ENCODE results near the gene ASCC3.

Gene ASCC3

DNA sequence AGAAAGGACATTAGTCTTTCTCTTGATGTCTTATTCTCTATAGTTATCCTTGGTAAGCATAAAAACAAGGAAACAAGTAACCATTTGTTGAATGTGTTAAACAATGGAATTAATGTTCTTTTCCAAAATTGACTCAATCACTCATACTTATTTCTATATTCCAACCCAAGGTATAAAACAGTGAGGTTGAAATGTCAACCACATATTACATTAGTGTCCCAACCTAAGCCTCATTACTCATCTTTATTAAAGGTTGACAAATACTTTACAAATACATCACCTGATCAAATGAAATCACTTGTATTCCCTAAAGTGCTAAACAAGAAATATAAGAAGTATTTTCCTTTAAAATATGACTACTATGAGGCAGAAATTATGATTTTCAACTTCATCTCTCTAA lies 100.5 kb downstream of the ASCC3 start:
- Histone ChIP-seq H3K79me2 (ENCODE audit: control insufficient read depth, insufficient read depth, low read length) (no peaks in the 10 kb centered on the region), H3K27me3 (ENCODE audit: insufficient read depth, low read length, poor library complexity) (no peaks in the 10 kb centered on the region), H3K79me1 (ENCODE audit: low read length) (peaks cover 2% of the 10 kb centered on the region), H4K5ac (ENCODE audit: low read length) (no peak overlapping the region), H2BK15ac (replicated peaks; ENCODE audit: low read depth) (no peak overlapping the region), H3K36me3 (ENCODE audit: control insufficient read depth, insufficient read depth, low read length) (no peaks in the 10 kb centered on the region), H3K56ac (ENCODE audit: low read length) (no peak overlapping the region), H3K9ac (ENCODE audit: low read length) (no peak overlapping the region), H4K8ac (ENCODE audit: low read depth, low read length) (no peak overlapping the region), H3K4ac (ENCODE audit: low read depth, low read length) (no peak overlapping the region), H2BK5ac (ENCODE audit: low read length) (no peak overlapping the region), H2BK120ac (ENCODE audit: low read depth, low read length) (no peak overlapping the region), H3K4me2 (ENCODE audit: low read length) (no peak overlapping the region), H3K18ac (ENCODE audit: low read length) (no peak overlapping the region), H3K23ac (ENCODE audit: low read length) (no peak overlapping the region), H2AK5ac (ENCODE audit: low read length) (no peak overlapping the region), H3K27ac (ENCODE audit: low read depth, low read length) (no peak overlapping the region), H3K4me3 (ENCODE audit: low read length) (no peak overlapping the region), H3K4me1 (ENCODE audit: control insufficient read depth, low read depth, low read length) (no peaks in the 10 kb centered on the region)
- DNase-seq = no peak

DNA sequence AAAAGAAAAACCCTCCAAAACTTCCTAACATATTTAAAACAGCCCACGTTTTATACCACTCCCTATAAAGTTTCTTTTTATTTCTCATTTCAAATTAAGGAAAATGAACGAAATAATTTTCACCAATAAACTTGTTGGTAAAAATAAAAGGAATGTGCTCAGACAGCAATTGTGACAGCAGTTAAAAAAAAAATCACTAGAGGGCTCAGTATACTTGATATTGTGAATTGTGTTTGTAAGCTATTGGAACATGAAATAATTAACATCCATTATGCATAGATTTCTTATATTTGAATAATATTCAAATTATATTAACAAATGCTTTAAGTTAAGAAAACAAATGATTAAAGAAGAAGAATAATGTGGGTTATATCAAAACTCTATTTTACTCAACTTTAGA lies 105.5 kb downstream of the ASCC3 start:
- no peaks in the 10 kb centered on the region for H3K79me1 ChIP-seq (ENCODE audit: low read length)
- H3K56ac ChIP-seq (ENCODE audit: low read length) = no peak overlapping the region
- H3K4ac ChIP-seq (ENCODE audit: low read depth, low read length) = no peak overlapping the region
- H2BK5ac ChIP-seq (ENCODE audit: low read length) = no peak overlapping the region
- DNase-seq = no peak
- H3K23ac ChIP-seq (ENCODE audit: low read length) = no peak overlapping the region
- H3K9ac ChIP-seq (ENCODE audit: low read length) = no peak overlapping the region
- no peak overlapping the region for H2BK120ac ChIP-seq (ENCODE audit: low read depth, low read length)
- no peak overlapping the region for H3K4me3 ChIP-seq (ENCODE audit: low read length)
- no peak overlapping the region for H2AK5ac ChIP-seq (ENCODE audit: low read length)
- H3K4me1 ChIP-seq (ENCODE audit: control insufficient read depth, low read depth, low read length) = no peaks in the 10 kb centered on the region
- no peak overlapping the region for H3K4me2 ChIP-seq (ENCODE audit: low read length)
- 100% methylated on average over 2 of the region's 2 CpGs for WGBS (ENCODE audit: extremely low coverage, insufficient coverage, low lambda C conversion rate)
- no peak overlapping the region for H4K5ac ChIP-seq (ENCODE audit: low read length)
- H3K36me3 ChIP-seq (ENCODE audit: control insufficient read depth, insufficient read depth, low read length) = no peaks in the 10 kb centered on the region
- no peak overlapping the region for H3K18ac ChIP-seq (ENCODE audit: low read length)
- no peak overlapping the region for H2BK15ac ChIP-seq (replicated peaks; ENCODE audit: low read depth)
- no peaks in the 10 kb centered on the region for H3K79me2 ChIP-seq (ENCODE audit: control insufficient read depth, insufficient read depth, low read length)
- H4K8ac ChIP-seq (ENCODE audit: low read depth, low read length) = no peak overlapping the region
- H3K27ac ChIP-seq (ENCODE audit: low read depth, low read length) = no peak overlapping the region
- no peaks in the 10 kb centered on the region for H3K27me3 ChIP-seq (ENCODE audit: insufficient read depth, low read length, poor library complexity)

DNA sequence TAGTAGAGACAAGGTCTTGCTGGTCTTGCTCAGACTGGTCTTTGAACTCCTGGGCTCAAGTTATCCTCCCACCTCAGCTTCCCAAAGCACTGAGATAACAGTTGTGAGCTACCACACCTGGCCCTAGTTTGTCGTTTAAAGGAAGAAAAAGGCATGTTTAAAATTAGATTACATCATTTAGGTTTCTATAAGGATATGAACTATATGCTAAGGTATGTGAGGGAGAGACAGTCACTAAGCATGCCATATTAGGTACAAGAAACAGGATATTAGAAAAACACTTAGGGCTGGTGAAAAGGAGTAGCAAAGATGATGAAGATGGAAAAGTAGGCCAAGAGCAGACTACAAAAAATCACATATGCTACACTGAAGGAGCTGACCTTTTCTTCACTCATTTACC lies 106.4 kb downstream of the ASCC3 start:
- Histone ChIP-seq H3K23ac (ENCODE audit: low read length) (no peak overlapping the region), H3K4me3 (ENCODE audit: low read length) (no peak overlapping the region), H3K4me2 (ENCODE audit: low read length) (no peak overlapping the region), H2BK120ac (ENCODE audit: low read depth, low read length) (no peak overlapping the region), H3K4me1 (ENCODE audit: control insufficient read depth, low read depth, low read length) (no peaks in the 10 kb centered on the region), H3K56ac (ENCODE audit: low read length) (no peak overlapping the region), H3K36me3 (ENCODE audit: control insufficient read depth, insufficient read depth, low read length) (no peaks in the 10 kb centered on the region), H3K79me1 (ENCODE audit: low read length) (no peaks in the 10 kb centered on the region), H3K27me3 (ENCODE audit: insufficient read depth, low read length, poor library complexity) (no peaks in the 10 kb centered on the region), H4K5ac (ENCODE audit: low read length) (no peak overlapping the region), H2AK5ac (ENCODE audit: low read length) (no peak overlapping the region), H3K4ac (ENCODE audit: low read depth, low read length) (no peak overlapping the region), H3K27ac (ENCODE audit: low read depth, low read length) (no peak overlapping the region), H3K9ac (ENCODE audit: low read length) (no peak overlapping the region), H3K18ac (ENCODE audit: low read length) (no peak overlapping the region), H3K79me2 (ENCODE audit: control insufficient read depth, insufficient read depth, low read length) (no peaks in the 10 kb centered on the region), H2BK5ac (ENCODE audit: low read length) (no peak overlapping the region), H4K8ac (ENCODE audit: low read depth, low read length) (no peak overlapping the region), H2BK15ac (replicated peaks; ENCODE audit: low read depth) (no peak overlapping the region)
- DNase-seq = no peak
- no CpG with 5 or more reads among the region's 1 CpG for WGBS (ENCODE audit: extremely low coverage, insufficient coverage, low lambda C conversion rate)

DNA sequence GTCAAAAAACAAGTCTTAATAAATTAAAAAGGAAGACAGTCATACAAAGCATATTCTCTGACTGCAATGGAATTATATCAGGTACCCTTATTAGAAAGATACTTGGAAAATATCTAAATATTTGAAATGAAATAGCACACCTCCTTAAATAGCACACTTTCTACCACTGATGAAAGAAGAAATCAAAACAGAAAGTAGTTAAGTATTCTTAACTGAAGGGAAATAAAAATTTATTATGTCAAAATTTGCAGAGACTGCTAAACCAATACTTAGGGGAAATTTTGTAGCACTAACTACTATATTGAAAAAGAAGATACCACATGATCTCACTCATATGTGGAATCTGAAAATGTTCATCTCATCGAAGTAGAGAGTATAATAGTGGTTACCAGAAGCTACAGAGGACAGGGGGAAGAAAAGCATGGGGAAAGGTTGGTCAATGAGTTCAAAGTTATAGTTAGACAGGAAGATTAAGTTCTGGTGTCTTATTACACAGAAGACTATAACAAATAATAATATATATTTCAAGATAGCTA lies 112.2 kb downstream of the ASCC3 start:
- H4K8ac ChIP-seq (ENCODE audit: low read depth, low read length) = no peak overlapping the region
- H2AK5ac ChIP-seq (ENCODE audit: low read length) = no peak overlapping the region
- no peaks in the 10 kb centered on the region for H3K79me2 ChIP-seq (ENCODE audit: control insufficient read depth, insufficient read depth, low read length)
- DNase-seq = no peak
- WGBS (ENCODE audit: extremely low coverage, insufficient coverage, low lambda C conversion rate) = no CpG with 5 or more reads among the region's 1 CpG
- no peaks in the 10 kb centered on the region for H3K36me3 ChIP-seq (ENCODE audit: control insufficient read depth, insufficient read depth, low read length)
- H3K18ac ChIP-seq (ENCODE audit: low read length) = no peak overlapping the region
- H2BK15ac ChIP-seq (replicated peaks; ENCODE audit: low read depth) = no peak overlapping the region
- H3K4me2 ChIP-seq (ENCODE audit: low read length) = no peak overlapping the region
- H2BK120ac ChIP-seq (ENCODE audit: low read depth, low read length) = no peak overlapping the region
- no peak overlapping the region for H3K27ac ChIP-seq (ENCODE audit: low read depth, low read length)
- H3K27me3 ChIP-seq (ENCODE audit: insufficient read depth, low read length, poor library complexity) = no peaks in the 10 kb centered on the region
- H3K56ac ChIP-seq (ENCODE audit: low read length) = no peak overlapping the region
- no peak overlapping the region for H3K4ac ChIP-seq (ENCODE audit: low read depth, low read length)
- H2BK5ac ChIP-seq (ENCODE audit: low read length) = no peak overlapping the region
- no peak overlapping the region for H4K5ac ChIP-seq (ENCODE audit: low read length)
- H3K9ac ChIP-seq (ENCODE audit: low read length) = no peak overlapping the region
- H3K79me1 ChIP-seq (ENCODE audit: low read length) = no peaks in the 10 kb centered on the region
- no peaks in the 10 kb centered on the region for H3K4me1 ChIP-seq (ENCODE audit: control insufficient read depth, low read depth, low read length)
- H3K4me3 ChIP-seq (ENCODE audit: low read length) = no peak overlapping the region
- H3K23ac ChIP-seq (ENCODE audit: low read length) = no peak overlapping the region

DNA sequence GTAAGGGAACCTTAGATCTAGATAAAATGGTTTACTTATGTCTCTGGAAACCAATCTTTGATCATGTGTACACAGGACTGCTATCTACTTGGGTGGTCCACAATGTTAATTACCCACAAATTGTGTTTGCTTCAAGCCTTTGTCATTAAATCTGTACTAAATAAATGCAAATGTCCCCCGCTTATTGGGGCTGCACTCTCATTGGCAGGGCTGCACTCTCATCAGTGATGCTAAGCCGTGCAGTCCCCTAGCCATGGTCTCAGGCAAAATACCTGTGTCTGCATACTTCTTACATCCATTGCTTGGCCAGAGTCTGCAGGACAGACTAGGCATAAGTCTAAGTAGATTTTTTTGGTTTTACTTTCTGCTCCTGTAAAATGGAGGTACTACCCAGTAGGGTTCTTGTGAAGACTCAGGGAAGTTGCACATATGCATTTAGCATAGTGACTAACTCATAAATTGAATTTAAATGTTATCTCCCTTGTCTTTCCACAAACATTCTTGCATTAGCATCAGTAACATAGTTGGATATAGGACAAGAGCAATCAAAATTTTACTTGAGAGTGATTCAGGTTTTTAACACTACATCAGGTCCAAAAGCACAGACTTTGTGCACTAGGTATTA lies 117.4 kb downstream of the ASCC3 start:
- H2BK5ac ChIP-seq (ENCODE audit: low read length) = no peak overlapping the region
- no peaks in the 10 kb centered on the region for H3K36me3 ChIP-seq (ENCODE audit: control insufficient read depth, insufficient read depth, low read length)
- no peak overlapping the region for H3K23ac ChIP-seq (ENCODE audit: low read length)
- H3K27ac ChIP-seq (ENCODE audit: low read depth, low read length) = no peak overlapping the region
- no peak overlapping the region for H4K5ac ChIP-seq (ENCODE audit: low read length)
- peak overlapping the region; percentile 16 for H3K4me3 ChIP-seq (ENCODE audit: low read length)
- no peak overlapping the region for H2BK120ac ChIP-seq (ENCODE audit: low read depth, low read length)
- WGBS (ENCODE audit: extremely low coverage, insufficient coverage, low lambda C conversion rate) = no CpG with 5 or more reads among the region's 2 CpGs
- no peaks in the 10 kb centered on the region for H3K27me3 ChIP-seq (ENCODE audit: insufficient read depth, low read length, poor library complexity)
- no peak for DNase-seq
- H3K56ac ChIP-seq (ENCODE audit: low read length) = no peak overlapping the region
- H4K8ac ChIP-seq (ENCODE audit: low read depth, low read length) = no peak overlapping the region
- no peaks in the 10 kb centered on the region for H3K4me1 ChIP-seq (ENCODE audit: control insufficient read depth, low read depth, low read length)
- no peak overlapping the region for H3K4ac ChIP-seq (ENCODE audit: low read depth, low read length)
- H3K4me2 ChIP-seq (ENCODE audit: low read length) = no peak overlapping the region
- no peak overlapping the region for H3K9ac ChIP-seq (ENCODE audit: low read length)
- no peak overlapping the region for H3K18ac ChIP-seq (ENCODE audit: low read length)
- H2AK5ac ChIP-seq (ENCODE audit: low read length) = no peak overlapping the region
- H2BK15ac ChIP-seq (replicated peaks; ENCODE audit: low read depth) = no peak overlapping the region
- no peaks in the 10 kb centered on the region for H3K79me1 ChIP-seq (ENCODE audit: low read length)
- no peaks in the 10 kb centered on the region for H3K79me2 ChIP-seq (ENCODE audit: control insufficient read depth, insufficient read depth, low read length)

DNA sequence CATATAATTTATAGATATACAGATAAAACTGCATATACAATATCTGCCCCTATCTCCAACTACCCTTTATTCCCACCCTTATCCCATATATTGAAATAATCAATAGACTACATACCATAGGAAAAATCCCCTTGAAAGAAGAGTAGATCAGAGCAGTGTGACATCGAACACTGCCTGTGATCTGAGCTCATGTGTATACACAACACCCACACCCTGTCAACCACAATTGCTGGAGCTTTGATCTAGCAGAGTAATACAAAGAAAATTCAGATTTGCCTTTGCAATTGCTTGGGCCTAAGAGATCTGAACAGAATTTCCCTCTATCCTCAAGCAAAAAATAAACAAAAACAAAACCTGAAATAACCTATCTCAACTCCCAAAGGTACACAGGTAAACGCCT lies 119.3 kb downstream of the ASCC3 start:
- Histone ChIP-seq H3K79me2 (ENCODE audit: control insufficient read depth, insufficient read depth, low read length) (no peaks in the 10 kb centered on the region), H3K4me3 (ENCODE audit: low read length) (no peak overlapping the region), H3K79me1 (ENCODE audit: low read length) (no peaks in the 10 kb centered on the region), H3K4me2 (ENCODE audit: low read length) (no peak overlapping the region), H3K27ac (ENCODE audit: low read depth, low read length) (no peak overlapping the region), H2BK120ac (ENCODE audit: low read depth, low read length) (no peak overlapping the region), H3K4ac (ENCODE audit: low read depth, low read length) (no peak overlapping the region), H3K18ac (ENCODE audit: low read length) (no peak overlapping the region), H2BK15ac (replicated peaks; ENCODE audit: low read depth) (no peak overlapping the region), H4K8ac (ENCODE audit: low read depth, low read length) (no peak overlapping the region), H3K23ac (ENCODE audit: low read length) (no peak overlapping the region), H3K27me3 (ENCODE audit: insufficient read depth, low read length, poor library complexity) (no peaks in the 10 kb centered on the region), H3K9ac (ENCODE audit: low read length) (no peak overlapping the region), H3K56ac (ENCODE audit: low read length) (no peak overlapping the region), H4K5ac (ENCODE audit: low read length) (no peak overlapping the region), H3K4me1 (ENCODE audit: control insufficient read depth, low read depth, low read length) (no peaks in the 10 kb centered on the region), H2AK5ac (ENCODE audit: low read length) (no peak overlapping the region), H3K36me3 (ENCODE audit: control insufficient read depth, insufficient read depth, low read length) (no peaks in the 10 kb centered on the region), H2BK5ac (ENCODE audit: low read length) (no peak overlapping the region)
- DNase-seq = no peak
- no CpG with 5 or more reads among the region's 2 CpGs for WGBS (ENCODE audit: extremely low coverage, insufficient coverage, low lambda C conversion rate)
